HG03520 (cell line): Measurements from ENCODE around the gene ID1.
"Not testable (repeated sequence)": the region's sequence is repeated elsewhere in the genome, so short reads cannot be mapped to it uniquely, and the experiment has no call there.

Experiments
- ATAC-seq: cut with Tn5 transposase; IDR thresholded peaks from one replicate; pipeline ENCODE4 v1.9.1; 2021; ENCODE audit warnings: mild to moderate bottlenecking, moderate library complexity; ENCODE audit not compliant: unreplicated experiment

ID1 gene

GRCh38 chr20:31632548-31633338 is 27.7 kb downstream of the ID1 start:
- no peak for ATAC-seq

GRCh38 chr20:31633339-31633914 is 28.3 kb downstream of the ID1 start:
- ATAC-seq: no peak

GRCh38 chr20:31637660-31638059 is 32.6 kb downstream of the ID1 start, which contains the start of gene COX4I2:
TSS of gene COX4I2 (plus strand) at chr20:31637912. CDS start at chr20:31639018, 1,106 bp downstream.
- no peak for ATAC-seq

- ATAC-seq: no peak
These were observed 33.2 kb downstream of the ID1 start for GRCh38 chr20:31638317-31638716.

GRCh38 chr20:31638816-31639215 is 33.7 kb downstream of the ID1 start:
- no peak for ATAC-seq

- no peak for ATAC-seq
These were observed 35.2 kb downstream of the ID1 start for GRCh38 chr20:31640259-31640658.

- ATAC-seq: no peak
These were observed 36.3 kb downstream of the ID1 start for GRCh38 chr20:31641391-31641790.

GRCh38 chr20:31642837-31643236 is 37.7 kb downstream of the ID1 start:
- no peak for ATAC-seq

- no peak for ATAC-seq
These were observed 38.4 kb downstream of the ID1 start for GRCh38 chr20:31643522-31643921.

- ATAC-seq: no peak
These were observed 39.6 kb downstream of the ID1 start for GRCh38 chr20:31644701-31645100.

- ATAC-seq: not testable (repeated sequence)
These were observed 43.0 kb downstream of the ID1 start for GRCh38 chr20:31648104-31648503.

GRCh38 chr20:31652917-31653396 is 47.9 kb downstream of the ID1 start:
- ATAC-seq: no peak

GRCh38 chr20:31653561-31653960 is 48.5 kb downstream of the ID1 start:
- no peak for ATAC-seq

GRCh38 chr20:31654534-31654933 is 49.4 kb downstream of the ID1 start:
- ATAC-seq: no peak
